GM08714 (cell line): Measurements from ENCODE around the gene RAMP1.

ENCODE experiments used
- H3K4me3 ChIP-seq: fragments of 200-500 bp; sonication (Bioruptor generic); 2 replicates; pipeline ENCODE4 v1.5.1; 2014; ENCODE audit warnings: mild to moderate bottlenecking, low read length, inconsistent platforms
- ZNF274 ChIP-seq: IDR thresholded peaks from 2 replicates; pipeline ENCODE4 v1.6.1; 2012; ENCODE audit warnings: mild to moderate bottlenecking, low read depth, low read length

Gene RAMP1

DNA sequence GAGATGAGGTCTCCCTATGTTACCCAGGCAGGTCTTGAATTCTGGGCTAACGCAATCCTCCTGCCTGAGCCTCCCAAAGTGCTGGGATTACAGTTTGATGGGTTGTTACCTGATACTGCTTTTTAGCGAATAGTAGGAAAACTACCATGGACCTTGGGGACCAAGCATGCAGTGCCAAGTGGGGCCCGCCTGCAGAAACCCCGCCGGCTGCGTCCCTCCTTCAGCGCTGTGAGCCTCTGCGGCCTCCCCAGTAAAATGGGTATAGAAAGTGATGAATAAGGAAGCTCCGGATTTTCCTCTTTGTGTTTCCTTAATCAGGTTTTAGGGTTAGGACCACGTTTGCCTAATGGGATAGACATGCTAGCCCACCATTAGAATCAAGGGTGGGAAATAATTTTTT lies 30.4 kb downstream of the RAMP1 start:
- no peak overlapping the region for H3K4me3 ChIP-seq
- no peak for TF ChIP-seq ZNF274

DNA sequence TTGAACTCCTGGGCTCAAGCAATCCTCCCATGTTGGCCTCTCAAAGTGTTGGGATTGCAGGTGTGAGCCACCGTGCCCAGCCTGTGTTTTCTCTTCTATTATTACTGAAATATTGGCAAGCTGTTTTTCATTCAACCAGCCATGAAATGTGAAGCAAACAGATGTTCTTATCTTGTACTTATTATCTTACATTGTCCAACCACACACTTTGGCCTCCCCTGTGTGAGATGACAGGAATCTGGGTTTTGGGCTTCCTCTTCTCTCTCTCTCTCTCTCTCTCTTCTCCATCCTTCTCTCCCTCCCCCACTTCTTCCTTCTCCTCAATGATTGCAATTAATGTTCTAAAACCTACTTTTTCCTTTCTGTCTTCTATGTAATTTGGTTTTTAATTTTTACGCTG lies 33.1 kb downstream of the RAMP1 start:
- TF ChIP-seq ZNF274: no peak
- no peak overlapping the region for H3K4me3 ChIP-seq

DNA sequence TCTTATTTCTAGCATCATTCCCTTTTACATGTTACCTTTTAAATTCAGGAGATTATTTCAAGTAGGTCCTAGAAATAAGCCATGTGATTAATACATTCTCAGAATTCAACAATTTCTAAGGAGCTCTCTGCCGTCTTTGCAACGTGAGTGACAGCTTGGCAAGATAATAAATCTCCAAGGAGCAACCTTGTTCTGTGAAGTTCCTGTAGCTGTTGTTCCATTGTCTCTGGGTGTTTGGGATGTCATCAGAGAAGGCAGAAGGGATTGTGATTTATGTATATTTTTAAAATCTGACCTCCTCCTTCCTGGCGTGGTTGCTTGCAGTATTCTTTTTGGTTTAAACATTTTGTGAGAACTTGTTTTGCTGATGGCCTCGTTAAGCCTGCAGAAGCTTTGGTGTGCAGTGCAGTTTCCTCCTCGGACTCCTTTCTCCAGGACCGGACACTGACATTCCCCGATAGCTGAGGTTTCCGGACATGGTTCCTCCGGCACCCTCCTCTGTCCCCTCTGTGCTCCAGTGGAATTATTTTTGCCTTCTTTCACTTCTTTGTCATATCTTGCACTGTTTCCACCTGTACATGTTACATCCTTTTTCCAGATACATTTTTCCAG lies 33.7 kb downstream of the RAMP1 start:
- no peak overlapping the region for H3K4me3 ChIP-seq
- TF ChIP-seq ZNF274: no peak

DNA sequence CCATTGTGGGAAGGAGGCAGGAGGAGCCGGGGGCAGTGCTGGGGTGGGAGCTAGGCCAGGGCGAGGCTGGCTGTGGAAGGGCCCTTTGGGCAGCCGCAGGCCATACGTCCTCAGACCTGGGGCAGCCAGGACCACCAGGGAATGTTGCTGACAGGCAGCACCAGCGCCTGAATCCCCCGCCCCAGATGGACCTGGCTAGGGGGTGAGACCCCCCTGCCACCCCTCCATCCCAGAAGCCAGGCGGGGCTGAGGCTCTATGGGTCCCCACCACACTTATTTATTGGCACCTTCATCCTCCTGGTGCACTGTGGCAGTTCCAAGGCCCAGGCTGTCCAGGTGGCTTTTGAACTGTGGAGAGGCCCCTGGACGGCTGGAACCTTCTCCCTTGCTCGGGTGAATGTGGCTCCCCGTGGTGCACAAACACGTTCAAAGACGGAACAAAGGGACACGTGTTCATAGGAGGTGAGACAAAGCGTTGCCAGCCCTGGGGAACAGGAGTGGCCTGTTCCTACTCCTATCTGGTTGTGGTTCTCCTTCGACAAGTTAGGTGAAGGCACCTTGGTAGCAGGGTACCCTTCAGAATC lies 35.1 kb downstream of the RAMP1 start:
- TF ChIP-seq ZNF274: no peak
- H3K4me3 ChIP-seq: no peak overlapping the region

DNA sequence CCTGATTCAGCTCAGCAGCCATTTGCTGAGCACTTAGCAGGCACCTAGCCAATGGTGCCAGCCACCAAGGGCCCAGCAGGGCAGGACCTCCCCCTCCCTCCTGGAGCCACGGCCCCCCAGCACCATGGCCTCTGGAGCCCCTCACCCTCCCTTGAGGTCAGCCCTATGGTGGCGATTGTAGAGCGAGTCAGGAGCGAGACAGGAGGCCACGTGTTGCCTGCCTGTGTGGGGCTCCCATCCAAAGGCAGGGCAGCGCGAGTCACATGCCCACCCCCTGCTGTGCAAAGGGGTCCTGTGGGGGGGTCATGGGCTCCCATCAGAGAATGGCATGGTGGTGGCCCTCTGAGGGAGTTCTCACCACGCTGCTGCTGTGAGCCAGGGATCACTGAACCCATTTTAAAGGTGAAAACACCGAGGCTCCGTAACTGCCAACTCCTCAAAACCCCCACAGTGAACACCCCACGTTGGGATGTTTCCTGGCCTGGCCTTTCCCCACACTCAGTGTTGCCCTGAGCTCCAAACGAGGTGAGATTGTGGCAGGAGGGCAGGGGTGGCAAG lies 35.6 kb downstream of the RAMP1 start:
- no peak for TF ChIP-seq ZNF274
- H3K4me3 ChIP-seq: no peak overlapping the region

DNA sequence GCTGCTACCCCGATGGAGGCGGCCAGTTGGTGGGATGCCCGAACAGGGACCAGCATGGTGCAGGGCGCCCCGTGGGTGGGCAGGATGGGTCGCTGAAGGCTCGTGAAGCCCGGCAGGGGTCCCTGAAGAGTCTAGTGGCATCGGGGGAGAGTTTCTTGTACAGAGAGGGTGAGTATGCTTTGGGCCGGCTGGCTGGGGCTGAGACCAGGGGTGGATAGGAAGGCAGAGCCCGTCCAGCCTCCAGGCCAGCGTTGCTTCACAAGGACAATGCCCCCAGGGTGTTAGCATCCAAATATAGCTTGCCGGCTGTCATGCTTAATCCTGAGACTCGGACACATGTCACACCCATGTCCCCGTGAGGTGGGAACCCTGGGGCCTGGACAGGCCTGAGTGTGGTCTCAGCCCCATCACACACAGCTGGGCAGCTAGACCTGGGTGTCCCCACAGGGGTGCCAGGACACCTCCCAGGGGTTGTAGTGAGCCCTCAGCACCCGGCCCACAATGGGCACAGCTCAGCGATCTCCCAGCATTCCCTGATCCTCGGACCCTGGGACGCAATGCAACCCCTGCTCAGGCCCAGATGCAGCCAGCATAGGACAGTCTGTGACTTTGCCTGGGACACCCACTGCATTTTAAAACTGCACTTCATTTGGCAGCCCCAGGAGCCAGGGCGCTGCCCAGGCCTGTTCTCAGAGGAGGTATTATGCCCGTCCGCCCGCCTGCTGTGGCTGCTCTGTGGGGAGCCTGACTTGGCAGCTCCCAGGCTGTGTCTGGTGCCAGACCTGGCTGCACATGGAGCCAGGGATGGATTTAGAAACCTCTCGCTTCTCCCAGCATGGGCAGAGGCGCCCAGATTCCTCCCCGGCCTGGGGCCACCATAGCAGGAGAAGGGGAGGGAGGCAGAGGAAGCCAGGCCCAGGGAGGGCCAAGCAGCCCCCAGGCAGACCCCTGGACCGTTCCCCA lies 36.4 kb downstream of the RAMP1 start:
- TF ChIP-seq ZNF274: no peak
- no peak overlapping the region for H3K4me3 ChIP-seq

DNA sequence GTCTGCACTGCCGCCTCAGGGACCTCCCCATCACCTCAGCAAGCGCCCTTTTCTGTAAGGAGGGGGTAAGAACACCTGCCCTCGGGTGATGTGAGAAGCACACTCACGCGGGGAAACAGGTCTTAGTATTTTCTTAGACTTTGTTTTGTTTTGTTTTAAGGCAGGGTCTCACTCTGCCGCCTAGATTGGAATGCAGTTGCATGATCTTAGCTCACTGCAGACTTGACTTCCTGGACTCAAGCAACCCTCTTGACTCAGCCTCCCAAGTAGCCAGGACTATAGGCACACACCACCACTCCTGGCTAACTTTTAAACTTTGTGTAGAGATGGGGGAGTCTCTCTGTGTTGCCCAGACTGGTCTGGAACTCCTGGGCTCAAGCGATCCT lies 37.1 kb downstream of the RAMP1 start:
- H3K4me3 ChIP-seq: no peak overlapping the region
- TF ChIP-seq ZNF274: no peak

DNA sequence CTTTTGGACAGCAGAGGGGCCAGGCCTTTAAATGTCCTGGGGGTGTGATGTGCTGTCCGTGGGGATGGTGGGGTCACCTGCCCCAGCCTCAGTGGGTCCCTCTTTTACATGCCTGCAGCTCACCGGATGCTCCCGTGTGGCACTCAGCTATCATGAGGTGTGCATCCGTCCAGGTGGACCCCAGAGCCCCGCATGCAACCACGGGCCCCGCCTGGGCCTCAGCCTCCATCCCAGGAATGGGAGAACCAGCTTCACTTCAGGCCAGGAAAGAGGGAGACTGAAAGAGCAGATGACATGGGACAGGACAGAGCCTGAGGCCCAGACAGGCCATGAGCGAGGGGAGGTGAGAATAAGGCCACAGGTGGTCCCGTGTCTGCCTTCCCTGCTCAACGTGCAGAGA lies 37.5 kb downstream of the RAMP1 start:
- no peak overlapping the region for H3K4me3 ChIP-seq
- TF ChIP-seq ZNF274: no peak

DNA sequence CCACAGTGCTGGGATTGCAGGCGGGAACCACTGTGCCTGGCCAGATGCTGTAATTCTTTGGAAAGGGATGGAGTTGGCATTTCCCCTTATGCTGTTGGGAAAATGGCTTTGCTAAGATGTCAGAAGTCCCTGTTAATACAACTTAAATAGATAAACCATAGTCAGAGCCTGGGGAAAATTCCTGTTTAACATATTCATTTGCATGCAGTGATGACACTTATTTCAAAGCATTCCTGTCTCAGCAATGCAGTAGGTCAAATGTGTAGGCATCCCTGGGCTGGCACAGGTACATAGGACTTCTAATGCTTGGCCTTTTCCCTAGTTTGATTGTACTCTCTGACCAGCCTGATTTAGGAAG lies 38.6 kb downstream of the RAMP1 start:
- TF ChIP-seq ZNF274: no peak
- no peak overlapping the region for H3K4me3 ChIP-seq

DNA sequence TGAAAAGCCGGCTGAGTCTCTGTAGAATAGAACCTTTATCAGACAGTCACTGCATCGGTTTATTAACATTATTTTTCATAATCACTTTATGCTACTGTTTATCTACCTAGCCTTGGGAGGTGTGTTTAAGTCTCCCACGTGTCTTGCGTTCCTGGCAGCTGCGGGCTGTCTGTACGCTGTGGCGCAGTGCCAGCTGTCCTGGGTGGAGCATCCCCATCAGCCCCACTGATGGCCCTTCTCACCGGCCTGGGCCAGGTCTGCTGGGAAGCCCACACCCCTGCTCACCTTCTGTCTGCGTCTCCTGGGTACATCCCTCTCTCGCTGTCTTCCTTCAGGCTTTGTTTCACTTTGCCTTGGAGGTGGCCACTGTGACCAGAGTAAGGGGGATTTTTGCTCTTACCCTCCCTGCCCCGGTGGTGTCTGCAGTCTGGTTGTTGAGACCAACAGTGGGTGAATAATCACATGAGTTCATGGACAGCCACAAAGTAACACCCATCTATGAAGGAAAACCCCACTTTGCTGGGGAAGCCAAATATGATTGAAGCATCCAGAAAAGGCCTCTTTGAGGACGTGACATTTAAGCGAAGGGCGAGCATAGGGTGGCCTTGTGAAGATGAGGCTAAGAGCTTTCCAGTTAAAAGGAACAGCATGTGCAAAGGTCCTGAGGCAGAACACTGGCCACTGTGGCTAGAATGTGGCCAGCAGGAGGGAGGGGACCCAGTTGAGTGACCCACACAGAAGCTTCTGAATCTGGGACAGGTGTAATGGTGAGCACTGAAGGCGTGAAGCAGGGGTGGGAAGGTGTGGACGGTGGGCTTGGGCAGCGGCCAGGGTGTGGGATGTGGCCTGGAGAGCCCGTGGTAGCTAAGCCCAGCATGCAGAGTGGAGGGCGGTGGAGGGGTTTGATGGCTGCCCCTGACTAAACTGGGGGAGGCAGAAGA lies 41.7 kb downstream of the RAMP1 start:
- TF ChIP-seq ZNF274: no peak
- H3K4me3 ChIP-seq: no peak overlapping the region

DNA sequence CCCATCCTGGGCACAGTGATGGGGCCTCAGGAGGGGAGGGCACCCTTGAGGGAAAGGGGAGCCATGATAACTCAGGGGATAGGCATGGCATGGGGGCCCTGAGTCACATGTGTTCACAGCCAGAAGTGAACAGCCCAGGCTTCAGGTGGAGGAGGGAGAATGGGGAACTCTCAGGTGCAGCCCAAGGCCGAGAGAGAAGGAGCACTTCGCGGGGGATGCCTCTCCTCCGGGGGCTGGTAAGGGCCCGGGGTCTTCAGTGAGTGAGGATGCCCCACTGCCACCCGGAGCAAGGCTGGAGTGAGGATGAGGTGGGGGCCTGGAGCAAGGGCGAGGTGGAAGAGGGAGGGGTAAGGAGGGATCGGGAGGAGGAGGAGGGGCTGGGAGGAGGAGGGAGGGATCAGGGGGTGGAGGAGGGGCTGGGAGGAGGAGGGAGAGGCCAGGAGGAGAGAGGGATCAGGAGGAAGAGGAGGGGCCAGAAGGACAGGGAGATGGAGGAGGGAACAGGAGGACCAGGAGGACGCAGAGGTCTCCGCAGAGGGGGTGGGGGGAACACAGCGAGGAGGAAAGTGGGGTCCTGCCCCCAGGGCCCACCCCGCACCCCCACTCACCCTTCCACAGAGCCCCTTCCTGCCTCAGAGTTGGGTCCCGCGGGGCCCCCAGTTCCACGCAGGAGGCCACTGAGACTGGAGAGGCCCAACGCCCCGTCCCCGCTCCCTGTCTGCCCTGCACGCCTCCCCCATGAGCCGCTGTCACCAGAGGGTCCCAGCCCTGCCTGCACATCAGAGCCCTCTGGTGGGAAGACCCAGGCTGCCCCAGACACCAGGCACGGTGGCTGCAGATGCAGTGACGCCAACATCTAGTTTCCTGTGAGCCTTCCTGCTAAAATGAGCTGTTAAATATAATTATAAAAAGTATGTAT lies 42.8 kb downstream of the RAMP1 start:
- no peak for TF ChIP-seq ZNF274
- H3K4me3 ChIP-seq: no peak overlapping the region

DNA sequence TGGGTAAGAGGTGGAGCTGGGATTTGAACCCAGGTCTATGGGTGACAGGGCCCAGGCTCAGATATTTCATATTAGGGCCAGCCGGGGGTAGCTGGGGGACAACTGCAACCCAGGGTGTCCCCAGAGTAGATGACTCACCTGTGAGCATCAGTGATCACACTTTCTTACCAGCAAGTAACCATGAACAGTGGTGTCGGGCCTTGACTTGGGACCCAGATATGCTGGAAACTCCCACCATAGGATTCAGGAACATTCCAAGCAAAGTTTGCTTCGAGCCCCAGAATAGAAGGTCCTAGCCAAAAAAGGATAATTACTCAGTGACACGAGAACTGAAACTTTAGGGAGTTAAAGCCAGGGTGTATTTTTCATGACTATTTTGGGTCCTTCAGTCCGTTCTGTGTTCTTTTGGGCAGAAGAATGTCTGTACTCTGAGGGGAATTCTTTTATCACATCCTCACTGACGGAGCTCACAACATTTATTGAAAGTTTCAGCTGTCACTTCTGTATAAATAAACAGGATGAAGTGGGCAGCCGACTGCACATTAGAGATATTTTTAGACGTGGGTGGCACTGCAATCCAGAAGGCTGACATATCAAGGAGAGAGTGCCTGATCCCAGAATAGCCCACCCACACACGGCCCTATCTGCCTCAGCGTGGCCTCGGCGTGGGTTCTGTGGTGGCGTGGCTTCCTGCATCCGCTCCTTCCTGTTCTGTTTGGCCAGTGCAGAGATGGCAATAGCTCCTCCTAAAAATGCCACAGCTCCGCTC lies 45.6 kb downstream of the RAMP1 start:
- no peak overlapping the region for H3K4me3 ChIP-seq
- TF ChIP-seq ZNF274: no peak
